ENCODE results near the gene SP4.

DNA sequence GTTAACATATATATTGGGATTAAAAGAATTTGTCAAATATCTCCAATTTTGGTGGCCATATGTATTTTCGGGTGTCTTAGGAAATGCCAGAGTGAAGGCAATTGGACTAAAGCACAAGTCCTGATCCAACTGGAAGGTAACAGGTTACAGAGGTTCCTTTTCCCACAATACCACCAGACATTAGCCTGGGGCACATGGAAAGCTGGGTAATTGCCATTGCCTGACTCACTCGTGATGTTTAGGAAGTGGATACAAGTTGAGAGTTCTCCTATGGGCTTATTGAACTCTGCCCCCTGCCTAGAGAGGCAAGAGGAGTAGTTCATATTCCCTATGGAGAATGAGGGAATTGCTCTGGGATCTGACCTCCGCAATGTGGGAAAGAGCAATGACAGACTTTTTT is 120.6 kb downstream of the SP4 start:
- TF ChIP-seq CTCF (IDR thresholded peaks at IDR 0.05) (no peak), EZH2 (IDR thresholded peaks at IDR 0.05; ENCODE audit: borderline replicate concordance, insufficient read depth, low read depth, low read length, poor library complexity, severe bottlenecking) (no peak)

All from B cell (primary cell).